Stimulated activated CD4-positive, alpha-beta T cell treated with anti-CD3 and anti-CD28 coated beads, Interleukin-1b, Interleukin-23, amount 100 ng/mL, for 24 hours (primary cell): Measurements from ENCODE around the gene UBE2D2.
A peak's percentile ranks its signal among the peaks of the same experiment; 100 is the strongest.
"Not testable (repeated sequence)": the region's sequence is repeated elsewhere in the genome, so short reads cannot be mapped to it uniquely, and the experiment has no call there.

Source experiments
- DNase-seq, 4 experiments: peaks; one replicate each; pipeline ENCODE4 v3.0.0-alpha.2; 2020; ENCODE audit warnings: low read depth in 4 of 4, low spot score in 1 of 4

The UBE2D2 gene

GRCh38 chr5:139578325-139578724 lies 17.2 kb downstream of the UBE2D2 start:
- no peak for DNase-seq

- not testable (repeated sequence) for DNase-seq
These were observed 21.0 kb downstream of the UBE2D2 start for GRCh38 chr5:139582181-139582580.

- DNase-seq, result no peak
These were observed 23.0 kb downstream of the UBE2D2 start for GRCh38 chr5:139584137-139584536.

GRCh38 chr5:139588116-139588515 lies 27.0 kb downstream of the UBE2D2 start:
- not testable (repeated sequence) for DNase-seq

GRCh38 chr5:139588962-139589361 lies 27.8 kb downstream of the UBE2D2 start:
- DNase-seq, result no peak

GRCh38 chr5:139592289-139592688 lies 31.1 kb downstream of the UBE2D2 start:
- no peak for DNase-seq

- not testable (repeated sequence) for DNase-seq
These were observed 31.9 kb downstream of the UBE2D2 start for GRCh38 chr5:139593076-139593475.

- no peak for DNase-seq
These were observed 32.7 kb downstream of the UBE2D2 start for GRCh38 chr5:139593716-139594319.

- DNase-seq, result no peak
These were observed 36.0 kb downstream of the UBE2D2 start for GRCh38 chr5:139597134-139597533.

- DNase-seq, result not testable (repeated sequence)
These were observed 37.4 kb downstream of the UBE2D2 start for GRCh38 chr5:139598601-139598965.

GRCh38 chr5:139600336-139600949 lies 39.3 kb downstream of the UBE2D2 start:
- no peak for DNase-seq

GRCh38 chr5:139601429-139601828 lies 40.3 kb downstream of the UBE2D2 start:
- DNase-seq, result no peak

- DNase-seq, result not testable (repeated sequence)
These were observed 40.8 kb downstream of the UBE2D2 start for GRCh38 chr5:139601948-139602347.

- DNase-seq, result no peak
These were observed 44.7 kb downstream of the UBE2D2 start for GRCh38 chr5:139605887-139606286.

- DNase-seq, result no peak
These were observed 50.8 kb downstream of the UBE2D2 start for GRCh38 chr5:139611703-139612584.

- no peak for DNase-seq
These were observed 58.7 kb downstream of the UBE2D2 start for GRCh38 chr5:139619861-139620260.

- DNase-seq, result not testable (repeated sequence)
These were observed 64.3 kb downstream of the UBE2D2 start for GRCh38 chr5:139625398-139625797.

GRCh38 chr5:139630855-139631254 lies 69.7 kb downstream of the UBE2D2 start:
- DNase-seq, result no peak

- DNase-seq, result no peak
These were observed 70.5 kb downstream of the UBE2D2 start for GRCh38 chr5:139631520-139632165.

GRCh38 chr5:139633295-139634027 lies 72.3 kb downstream of the UBE2D2 start:
- peak in 3 of 4 experiments; percentile 24 to 54 (median 39) for DNase-seq

- DNase-seq, result no peak
These were observed 72.8 kb downstream of the UBE2D2 start for GRCh38 chr5:139634028-139634325.
